K562 (cell line): ENCODE measurements around the gene MTG2. TPM values are rescaled to one million over a fixed set of nuclear protein-coding genes. Genes with fewer than 3 reads are reported as not detected.

ENCODE experiments used
- ATAC-seq: fragments of 200-7000 bp; cut with Tn5 transposase; 3 replicates; pipeline ENCODE4 v1.9.1; 2020; ENCODE audit warnings: moderate library complexity
- BruUV-seq: library from RNA; stranded (reverse); fragments of 400-500 nt; replicated peaks from 2 replicates; lab custom pipeline; 2021; lab: Mats Ljungman, UMichigan
- CTCF ChIA-PET: fragments of 300-600 bp; formaldehyde crosslinking; extraction: SDS; loops from one replicate; lab custom pipeline; 2021; ENCODE audit warnings: low intra/inter-chr PET ratio; lab: Yijun Ruan, JAX
- POLR2A ChIA-PET: fragments of 300-600, 350-650 bp; sonication (Branson Sonifier 250); formaldehyde crosslinking; extraction: SDS; loops from one replicate; lab custom pipeline; 2021; ENCODE audit warnings: antibody characterized with exemption, inconsistent platforms; lab: Yijun Ruan, JAX
- DNase-seq, 4 experiments: peaks; one replicate each; pipeline versions ENCODE4 v3.0.0 to v3.0.0-alpha.2; 2011 to 2018; ENCODE audit warnings: low spot score in 3 of 4, mixed read lengths in 3 of 4; ENCODE audit errors: extremely low read depth in 1 of 4
- FAIRE-seq: peaks from 2 replicates; lab custom pipeline; 2011; peaks lifted over from hg19 to GRCh38; lab: Jason Lieb, UNC
- H2AFZ ChIP-seq: 2 replicates; pipeline ENCODE4 v1.6.0; 2011; ENCODE audit warnings: low read depth, low read length, control low read depth, inconsistent platforms
- H3K27ac ChIP-seq: fragments of 200-600 bp; 3 replicates; pipeline ENCODE4 v1.8.0; 2011; ENCODE audit warnings: low read depth, mild to moderate bottlenecking, control low read depth, inconsistent platforms, low read length, moderate library complexity, mixed read lengths; ENCODE audit errors: extremely low read depth
- H3K27me3 ChIP-seq, 2 experiments: fragments of 300-600 bp in 1 of 2; 2 replicates in 1 of 2; 3 replicates in 1 of 2; pipeline versions ENCODE4 v1.6.0 to v1.8.0; 2011; ENCODE audit warnings: inconsistent platforms in 2 of 2, low read length in 2 of 2, mild to moderate bottlenecking in 1 of 2, mixed read lengths in 1 of 2, moderate library complexity in 1 of 2; ENCODE audit not compliant: control insufficient read depth in 2 of 2, insufficient read depth in 2 of 2
- H3K36me3 ChIP-seq: fragments of 300-600 bp; 3 replicates; pipeline ENCODE4 v1.8.0; 2011; ENCODE audit warnings: mild to moderate bottlenecking, low read length, inconsistent platforms; ENCODE audit not compliant: control insufficient read depth, insufficient read depth
- H3K4me1 ChIP-seq, 2 experiments: fragments of 200-600 bp in 1 of 2; replicated peaks in 1 of 2; 2 replicates in 1 of 2; 3 replicates in 1 of 2; pipeline versions ENCODE4 v1.5.1 to v1.8.0; 2011; ENCODE audit warnings: inconsistent platforms in 2 of 2, low read length in 2 of 2, mild to moderate bottlenecking in 1 of 2, mixed read lengths in 1 of 2, moderate library complexity in 1 of 2; ENCODE audit not compliant: control insufficient read depth in 2 of 2, insufficient read depth in 2 of 2
- H3K4me2 ChIP-seq: 2 replicates; pipeline ENCODE4 v1.6.1; 2011; ENCODE audit warnings: low read length, control low read depth, inconsistent platforms, mixed read lengths; ENCODE audit not compliant: insufficient read depth
- H3K4me3 ChIP-seq: fragments of 200-600 bp; sonication (generic), shearing (Covaris generic); 2 replicates; pipeline ENCODE4 v1.5.1; 2016; ENCODE audit warnings: control low read depth, inconsistent platforms
- H3K79me2 ChIP-seq: fragments of 200-600 bp; 3 replicates; pipeline ENCODE4 v1.8.0; 2011; ENCODE audit warnings: low read length, inconsistent platforms; ENCODE audit not compliant: control insufficient read depth, insufficient read depth
- H3K9ac ChIP-seq, 2 experiments: 2 replicates each; pipeline versions ENCODE4 v1.6.0 to v1.6.1; 2011; ENCODE audit warnings: low read depth in 2 of 2, low read length in 2 of 2, control low read depth in 1 of 2, inconsistent platforms in 1 of 2, mild to moderate bottlenecking in 1 of 2, mixed read lengths in 1 of 2; ENCODE audit not compliant: insufficient read depth in 1 of 2
- H3K9me1 ChIP-seq: one replicate; pipeline ENCODE4 v1.6.0; 2011; ENCODE audit warnings: inconsistent platforms, mild to moderate bottlenecking, low read length, moderate library complexity; ENCODE audit not compliant: control insufficient read depth, insufficient read depth
- H3K9me3 ChIP-seq: replicated peaks from 2 replicates; pipeline ENCODE4 v1.5.1; 2011; ENCODE audit warnings: low read depth, low read length, inconsistent platforms; ENCODE audit not compliant: control insufficient read depth, insufficient read depth
- H4K20me1 ChIP-seq: replicated peaks from 2 replicates; pipeline ENCODE4 v1.6.1; 2011; ENCODE audit warnings: low read length, inconsistent platforms, mixed read lengths; ENCODE audit not compliant: control insufficient read depth, insufficient read depth
- COPS2 ChIP-seq: fragments of 450-650 bp; conservative IDR thresholded peaks from 2 replicates; pipeline ENCODE4 v1.6.1; 2016; ENCODE audit warnings: mild to moderate bottlenecking, moderate library complexity
- EGR1 ChIP-seq: fragments of 450-650 bp; conservative IDR thresholded peaks from 2 replicates; pipeline ENCODE4 v1.6.1; 2017; ENCODE audit warnings: mild to moderate bottlenecking
- FOSL1 ChIP-seq: fragments of 200-800 bp; sonication (Bioruptor generic); conservative IDR thresholded peaks from 2 replicates; pipeline ENCODE4 v1.6.1; 2016; ENCODE audit warnings: missing genetic modification characterization, missing compliant biosample characterization
- KLF16 ChIP-seq: IDR thresholded peaks from 2 replicates; pipeline ENCODE4 v1.6.1; 2016; ENCODE audit warnings: antibody characterized with exemption
- MEF2A ChIP-seq: IDR thresholded peaks from 2 replicates; pipeline ENCODE4 v1.6.1; 2011; ENCODE audit warnings: low read depth, mild to moderate bottlenecking, low read length, moderate library complexity; ENCODE audit not compliant: control insufficient read depth
- NCOR1 ChIP-seq: fragments of 450-650 bp; IDR thresholded peaks from 2 replicates; pipeline ENCODE4 v1.6.1; 2016; ENCODE audit warnings: mild to moderate bottlenecking, moderate library complexity
- RREB1 ChIP-seq: fragments of 250-450 bp; sonication (Bioruptor Pico); IDR thresholded peaks from 2 replicates; pipeline ENCODE4 v1.4.0; 2020
- SMAD4 ChIP-seq: fragments of 250-450 bp; sonication (Bioruptor Pico); conservative IDR thresholded peaks from 2 replicates; pipeline ENCODE4 v1.8.0; 2021; ENCODE audit warnings: inconsistent platforms, mild to moderate bottlenecking, moderate library complexity
- SP1 ChIP-seq: sonication (generic); formaldehyde crosslinking; IDR thresholded peaks from 2 replicates; pipeline ENCODE4 v1.8.1; 2022; ENCODE audit warnings: mild to moderate bottlenecking, missing genetic modification reagents
- TCF3 ChIP-seq: sonication (generic); formaldehyde crosslinking; IDR thresholded peaks from 2 replicates; pipeline ENCODE4 v1.4.0; 2020; ENCODE audit warnings: mild to moderate bottlenecking, missing genetic modification reagents
- ZBTB1 ChIP-seq: sonication (generic); formaldehyde crosslinking; IDR thresholded peaks from 2 replicates; pipeline ENCODE4 v1.8.1; 2023; ENCODE audit warnings: missing genetic modification reagents, low read depth, mild to moderate bottlenecking, borderline replicate concordance
- ZNF830 ChIP-seq: fragments of 250-450 bp; sonication (Bioruptor Pico); IDR thresholded peaks from 2 replicates; pipeline ENCODE4 v1.5.0; 2021; ENCODE audit warnings: mild to moderate bottlenecking
- WGBS: fragments of 100-300 bp; shearing (Covaris generic); methylation state at CpG from one replicate; pipeline ENCODE4 v1.1.6; 2016; ENCODE audit warnings: low coverage, mixed read lengths; ENCODE audit not compliant: insufficient coverage; ENCODE audit errors: missing lambda C conversion rate; 5-methylcytosine and 5-hydroxymethylcytosine counted together
- in situ Hi-C: fragments of 300-500 bp; cut with MboI; formaldehyde crosslinking; loops from 4 replicates; pipeline ENCODE4 v1.15.0; 2018; ENCODE audit warnings: inconsistent platforms, mixed read lengths
- intact Hi-C: fragments of 100-400 bp; cut with micrococcal nuclease; formaldehyde crosslinking; loops from 2 replicates; pipeline ENCODE4 v1.14.2; 2022
- polyA plus RNA-seq, 8 experiments: library from polyadenylated mRNA; depleted of rRNA in 4 of 8; stranded (reverse) in 5 of 8; unstranded in 3 of 8; fragments of >200 nt; fragmentation: Nextera tagmentation in 2 of 8; fragmentation: Illumina TruSeq in 1 of 8; extraction: Ambion mirVana in 2 of 8; extraction: Trizol in 1 of 8; gene quantifications; 2 replicates each; pipeline versions ENCODE4 v1.2.1 to v1.2.3, GENCODE V29; 2011 to 2014; ENCODE audit warnings: inconsistent platforms in 1 of 8, missing spikeins in 1 of 8
- total RNA-seq, 7 experiments: library from RNA; depleted of rRNA in 6 of 7; stranded (reverse); fragments of >200 nt in 6 of 7; fragmentation: Illumina TruSeq in 2 of 7; extraction: Trizol in 2 of 7; gene quantifications; 2 replicates each; pipeline versions ENCODE4 v1.2.1 to v1.2.3, GENCODE V29; 2011 to 2021; ENCODE audit warnings: low replicate concordance in 1 of 7

MTG2 gene
- total and polyA plus RNA-seq, 9 of the 15 experiments (the other 6 are each of a cell fraction or from before 2014, with no cell fraction given), result 8.7 to 67.5 (median 44.5) TPM

- Histone ChIP-seq H3K9me1 (peaks cover 5% of the 10 kb centered on the region), H3K9ac (peak overlapping the region in 1 of 2 experiments; percentile 58; a peak in 1 of 4 replicates), H3K9me3 (no peaks in the 10 kb centered on the region), H3K4me2 (no peak overlapping the region), H3K4me3 (no peak overlapping the region), H2AFZ (no peak overlapping the region), H3K79me2 (peaks cover 44% of the 10 kb centered on the region), H3K36me3 (peaks cover 90% of the 10 kb centered on the region; the same call in 2 of the 3 replicates), H3K27me3 (no peaks in the 10 kb centered on the region), H3K4me1 (peaks cover 2 to 50% of the 10 kb centered on the region in 2 experiments; a peak in 3 of 5 replicates), H3K27ac (no peak overlapping the region; the same call in 2 of the 3 replicates), H4K20me1 (peaks cover 18% of the 10 kb centered on the region)
- DNase-seq, result peak in 1 of 4 experiments; percentile 42
- intact Hi-C loops, result loop anchor here (5.0 kb wide), 1 partner anchor 148 kb away; no protein-coding TSS in a partner anchor
- WGBS, result 85% methylated on average over 12 of the region's 14 CpGs
- no peak for FAIRE-seq
- ATAC-seq, result no peak
- ChIA-PET CTCF (no interaction called here), POLR2A (no interaction called here)
- BruUV-seq, result no TSS peak
- TF ChIP-seq EGR1 (peak; percentile 76), TCF3 (CRISPR knock-in tag) (no peak), ZBTB1 (CRISPR knock-in tag) (peak; percentile 88), SP1 (no peak), FOSL1 (tag) (no peak), ZNF830 (CRISPR knock-in tag) (no peak), NCOR1 (no peak), MEF2A (peak; percentile 46; the same call in 1 of the 2 replicates), KLF16 (no peak), COPS2 (no peak), SMAD4 (CRISPR knock-in tag) (no peak), RREB1 (CRISPR knock-in tag) (no peak)
- in situ Hi-C loops, result no loop called here
These were observed 23.0 kb upstream of the MTG2 start for GRCh38 chr20:62159839-62160238.
